ENCODE results near the gene MGAT3.

GRCh38 chr22:39437791-39438704 is 18.8 kb upstream of the MGAT3 start:
- TF ChIP-seq CTCF (IDR thresholded peaks at IDR 0.05) (no peak), EP300 (IDR thresholded peaks at IDR 0.05) (no peak)
